Activated T-helper 1 cell treated with Interleukin-2 at 50 U/mL for 16 hours (primary cell): Measurements from ENCODE around the gene DTX3.
"Not testable (repeated sequence)": the region's sequence is repeated elsewhere in the genome, so short reads cannot be mapped to it uniquely, and the experiment has no call there.

ENCODE experiments used
- DNase-seq: peaks from one replicate; pipeline ENCODE4 v3.0.0-alpha.2; 2020; ENCODE audit warnings: low read depth

Gene DTX3

GRCh38 chr12:57604454-57604991 lies at the start of gene DTX3:
Gene DTX3 (plus strand): TSS chr12:57604824. CDS start chr12:57606518, 1,694 bp downstream.
- no peak for DNase-seq

GRCh38 chr12:57554897-57555296 lies 49.7 kb upstream of the DTX3 start:
- no peak for DNase-seq

GRCh38 chr12:57558864-57559263 lies 45.8 kb upstream of the DTX3 start:
- DNase-seq: no peak

- no peak for DNase-seq
Measured at GRCh38 chr12:57560516-57560915, 44.1 kb upstream of the DTX3 start.

- not testable (repeated sequence) for DNase-seq
Measured at GRCh38 chr12:57561117-57561516, 43.5 kb upstream of the DTX3 start.

- no peak for DNase-seq
Measured at GRCh38 chr12:57563358-57563757, 41.3 kb upstream of the DTX3 start.

GRCh38 chr12:57564178-57564740 lies 40.4 kb upstream of the DTX3 start:
- no peak for DNase-seq

- DNase-seq: no peak
Measured at GRCh38 chr12:57568838-57569237, 35.8 kb upstream of the DTX3 start.

GRCh38 chr12:57569858-57570257 lies 34.8 kb upstream of the DTX3 start:
- DNase-seq: no peak

GRCh38 chr12:57570438-57570837 lies 34.2 kb upstream of the DTX3 start:
- DNase-seq: not testable (repeated sequence)

- no peak for DNase-seq
Measured at GRCh38 chr12:57571926-57572762, 32.5 kb upstream of the DTX3 start.

GRCh38 chr12:57574795-57575194 lies 29.8 kb upstream of the DTX3 start:
- DNase-seq: no peak

- no peak for DNase-seq
Measured at GRCh38 chr12:57575771-57576612, 28.6 kb upstream of the DTX3 start.

- no peak for DNase-seq
Measured at GRCh38 chr12:57576613-57577160, 27.9 kb upstream of the DTX3 start.

GRCh38 chr12:57577981-57578758 lies 26.5 kb upstream of the DTX3 start:
- DNase-seq: no peak

- DNase-seq: no peak
Measured at GRCh38 chr12:57579011-57579410, 25.6 kb upstream of the DTX3 start.

GRCh38 chr12:57579677-57580465 lies 24.8 kb upstream of the DTX3 start:
- DNase-seq: no peak

- DNase-seq: no peak
Measured at GRCh38 chr12:57580466-57580795, 24.2 kb upstream of the DTX3 start.

- no peak for DNase-seq
Measured at GRCh38 chr12:57581802-57582201, 22.8 kb upstream of the DTX3 start.

- DNase-seq: no peak
Measured at GRCh38 chr12:57582440-57582839, 22.2 kb upstream of the DTX3 start.
